Thoracic aorta (tissue), 2 donors: ENCODE results near the gene SYTL3. TPM values are rescaled to one million over a fixed set of nuclear protein-coding genes. Genes with fewer than 3 reads are reported as not detected.

ENCODE experiments used
- ATAC-seq: fragments of 150-250 bp; one replicate; pipeline ENCODE4 v1.8.0; 2017; ENCODE audit warnings: low read depth; ENCODE audit not compliant: insufficient number of reproducible peaks, low FRiP score
- DNase-seq: peaks from one replicate; pipeline ENCODE4 v3.0.0-alpha.2; 2020; ENCODE audit warnings: low spot score
- H3K27ac ChIP-seq, 2 donors: fragments of 200-600 bp; sonication (generic); 1 replicate in 1 of 2; 2 replicates in 1 of 2; pipeline ENCODE4 v1.5.1; 2016; ENCODE audit warnings: mild to moderate bottlenecking in 2 of 2, moderate library complexity in 2 of 2
- H3K27me3 ChIP-seq: fragments of 200-600 bp; sonication (generic); replicated peaks from 2 replicates; pipeline ENCODE4 v1.6.0; 2016; ENCODE audit warnings: mild to moderate bottlenecking; ENCODE audit not compliant: insufficient read depth
- H3K36me3 ChIP-seq: fragments of 200-600 bp; sonication (generic); one replicate; pipeline ENCODE4 v1.5.1; 2016
- H3K4me1 ChIP-seq, 2 donors: fragments of 200-600 bp; sonication (generic); 1 replicate in 1 of 2; 2 replicates in 1 of 2; pipeline versions ENCODE4 v1.5.1 to v1.6.0; 2016; ENCODE audit warnings: low read depth in 2 of 2, mild to moderate bottlenecking in 1 of 2; ENCODE audit not compliant: control insufficient read depth in 1 of 2
- H3K4me3 ChIP-seq: fragments of 200-600 bp; sonication (generic); 2 replicates; pipeline ENCODE4 v1.5.1; 2016; ENCODE audit warnings: mild to moderate bottlenecking
- H3K9me3 ChIP-seq: fragments of 200-600 bp; sonication (generic); 2 replicates; pipeline ENCODE4 v1.5.1; 2016
- total RNA-seq, 2 donors: library from RNA; depleted of rRNA; stranded (reverse); fragments of >200 nt; gene quantifications; one replicate each; pipeline versions ENCODE4 v1.1.0 to v1.2.3, GENCODE V29; 2016
- TF ChIP-seq, protein P1 (sequence below): fragments of 200-600 bp; sonication (generic); IDR thresholded peaks from one replicate; pipeline ENCODE4 v1.5.1; 2019; ENCODE audit warnings: antibody characterized with exemption

Gene SYTL3
- total RNA-seq, 2 donors from 2014 or later, result 7.1 to 9.6 TPM

GRCh38 chr6:158762787-158763433 is 113.1 kb downstream of the SYTL3 start:
- no peak overlapping the region for H3K4me3 ChIP-seq
- peaks cover 3 to 19% of the 10 kb centered on the region in 2 donors for H3K4me1 ChIP-seq
- TF ChIP-seq, protein P1, sequence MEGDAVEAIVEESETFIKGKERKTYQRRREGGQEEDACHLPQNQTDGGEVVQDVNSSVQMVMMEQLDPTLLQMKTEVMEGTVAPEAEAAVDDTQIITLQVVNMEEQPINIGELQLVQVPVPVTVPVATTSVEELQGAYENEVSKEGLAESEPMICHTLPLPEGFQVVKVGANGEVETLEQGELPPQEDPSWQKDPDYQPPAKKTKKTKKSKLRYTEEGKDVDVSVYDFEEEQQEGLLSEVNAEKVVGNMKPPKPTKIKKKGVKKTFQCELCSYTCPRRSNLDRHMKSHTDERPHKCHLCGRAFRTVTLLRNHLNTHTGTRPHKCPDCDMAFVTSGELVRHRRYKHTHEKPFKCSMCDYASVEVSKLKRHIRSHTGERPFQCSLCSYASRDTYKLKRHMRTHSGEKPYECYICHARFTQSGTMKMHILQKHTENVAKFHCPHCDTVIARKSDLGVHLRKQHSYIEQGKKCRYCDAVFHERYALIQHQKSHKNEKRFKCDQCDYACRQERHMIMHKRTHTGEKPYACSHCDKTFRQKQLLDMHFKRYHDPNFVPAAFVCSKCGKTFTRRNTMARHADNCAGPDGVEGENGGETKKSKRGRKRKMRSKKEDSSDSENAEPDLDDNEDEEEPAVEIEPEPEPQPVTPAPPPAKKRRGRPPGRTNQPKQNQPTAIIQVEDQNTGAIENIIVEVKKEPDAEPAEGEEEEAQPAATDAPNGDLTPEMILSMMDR, result no peak
- H3K27ac ChIP-seq, result peak overlapping the region; percentile 37 to 68
- ATAC-seq (peak; percentile 70), DNase-seq (no peak)
- no peaks in the 10 kb centered on the region for H3K9me3 ChIP-seq
- H3K27me3 ChIP-seq, result no peaks in the 10 kb centered on the region
- H3K36me3 ChIP-seq, result peaks cover 26% of the 10 kb centered on the region

DNA sequence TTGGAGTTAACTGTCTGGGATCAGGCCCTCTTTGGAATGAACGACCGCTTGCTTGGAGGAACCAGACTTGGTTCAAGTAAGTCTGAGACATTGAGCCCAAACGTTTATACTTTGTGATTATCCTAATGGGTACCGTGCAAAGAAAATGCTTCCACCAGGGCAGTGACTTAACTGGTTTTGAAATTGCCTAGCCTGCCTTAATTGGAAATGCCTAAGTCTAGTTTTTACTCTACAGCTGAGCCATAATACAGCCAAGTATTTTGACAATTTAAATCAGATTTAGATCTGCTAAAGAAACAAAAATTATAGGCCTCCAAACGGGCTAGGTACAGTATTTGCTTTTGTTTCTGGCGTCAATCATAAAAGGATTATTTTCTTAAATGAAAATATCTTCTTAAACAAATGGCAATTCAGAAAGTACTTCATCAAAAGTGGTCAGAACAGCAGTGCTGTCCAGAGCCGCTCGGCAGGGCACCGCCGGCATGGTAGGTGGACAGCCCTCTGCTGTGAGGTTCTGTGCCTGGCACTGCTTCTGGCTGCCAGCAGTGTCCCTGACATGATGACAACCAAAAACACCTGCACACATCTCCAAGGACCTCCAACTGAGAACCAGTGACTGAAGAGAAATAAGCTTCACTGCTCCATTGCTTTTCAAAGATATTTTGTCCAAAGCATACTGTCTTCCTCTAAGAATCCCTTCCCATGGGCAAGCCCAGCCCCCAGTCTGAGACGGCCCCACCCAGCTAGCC is 113.8 kb downstream of the SYTL3 start:
- H3K4me1 ChIP-seq, result peaks cover 3 to 19% of the 10 kb centered on the region in 2 donors
- DNase-seq (no peak), ATAC-seq (no peak)
- peaks cover 33% of the 10 kb centered on the region for H3K36me3 ChIP-seq
- H3K27me3 ChIP-seq, result no peaks in the 10 kb centered on the region
- TF ChIP-seq, protein P1, result no peak
- H3K9me3 ChIP-seq, result no peaks in the 10 kb centered on the region
- H3K27ac ChIP-seq, result peak overlapping the region; percentile 37 to 68
- H3K4me3 ChIP-seq, result no peak overlapping the region

GRCh38 chr6:158764183-158764849 is 114.5 kb downstream of the SYTL3 start:
- no peak for DNase-seq
- peaks cover 39% of the 10 kb centered on the region for H3K36me3 ChIP-seq
- TF ChIP-seq, protein P1, result no peak
- peak overlapping the region in 1 of 2 donors; percentile 37 for H3K27ac ChIP-seq
- no peak overlapping the region for H3K4me3 ChIP-seq
- ATAC-seq, result no peak
- H3K4me1 ChIP-seq, result peaks cover 3 to 19% of the 10 kb centered on the region in 2 donors
- no peaks in the 10 kb centered on the region for H3K27me3 ChIP-seq
- H3K9me3 ChIP-seq, result no peaks in the 10 kb centered on the region

DNA sequence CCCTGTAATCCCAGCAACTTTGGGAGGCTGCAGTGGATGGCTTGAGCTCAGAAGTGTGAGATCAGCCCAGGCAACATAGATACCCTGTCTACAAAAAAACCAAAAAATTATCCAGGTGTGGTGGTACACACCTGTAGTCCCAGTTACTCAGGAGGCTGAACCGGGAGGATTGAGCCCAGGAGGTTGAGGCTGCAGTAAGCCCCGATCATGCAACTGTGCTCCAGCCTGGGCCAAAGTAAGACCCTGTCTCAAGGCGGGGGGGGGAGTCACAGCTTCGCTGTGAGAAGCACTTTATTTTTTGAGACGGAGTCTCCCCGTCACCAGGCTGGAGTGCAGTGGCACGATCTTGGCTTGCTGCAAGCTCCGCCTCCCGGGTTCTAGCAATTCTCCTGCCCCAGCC is 115.1 kb downstream of the SYTL3 start:
- no peak for ATAC-seq
- Histone ChIP-seq H3K4me1 (peaks cover 3 to 19% of the 10 kb centered on the region in 2 donors), H3K9me3 (no peaks in the 10 kb centered on the region), H3K27me3 (no peaks in the 10 kb centered on the region), H3K36me3 (peaks cover 45% of the 10 kb centered on the region), H3K27ac (no peak overlapping the region), H3K4me3 (no peak overlapping the region)
- DNase-seq, result no peak
- TF ChIP-seq, protein P1, result no peak

GRCh38 chr6:158765499-158766068 is 115.7 kb downstream of the SYTL3 start:
- TF ChIP-seq, protein P1, result no peak
- Histone ChIP-seq H3K36me3 (peaks cover 47% of the 10 kb centered on the region), H3K9me3 (no peaks in the 10 kb centered on the region), H3K27me3 (no peaks in the 10 kb centered on the region), H3K27ac (no peak overlapping the region), H3K4me3 (no peak overlapping the region), H3K4me1 (peaks cover 3 to 19% of the 10 kb centered on the region in 2 donors)
- DNase-seq (no peak), ATAC-seq (no peak)
